AML-193 (cell line): ENCODE results near the gene SEMA5B.

Source experiments
- DNase-seq, 2 experiments: peaks; one replicate each; lab custom pipeline; 2025; lab: John Stamatoyannopoulos, UW

Gene SEMA5B

GRCh38 chr3:122992676-122993075, 34.9 kb downstream of the SEMA5B start:
- DNase-seq = no peak

GRCh38 chr3:122992133-122992532, 35.4 kb downstream of the SEMA5B start:
- no peak for DNase-seq

- no peak for DNase-seq
Observed at GRCh38 chr3:122991236-122991985, 36.2 kb downstream of the SEMA5B start.

DNA sequence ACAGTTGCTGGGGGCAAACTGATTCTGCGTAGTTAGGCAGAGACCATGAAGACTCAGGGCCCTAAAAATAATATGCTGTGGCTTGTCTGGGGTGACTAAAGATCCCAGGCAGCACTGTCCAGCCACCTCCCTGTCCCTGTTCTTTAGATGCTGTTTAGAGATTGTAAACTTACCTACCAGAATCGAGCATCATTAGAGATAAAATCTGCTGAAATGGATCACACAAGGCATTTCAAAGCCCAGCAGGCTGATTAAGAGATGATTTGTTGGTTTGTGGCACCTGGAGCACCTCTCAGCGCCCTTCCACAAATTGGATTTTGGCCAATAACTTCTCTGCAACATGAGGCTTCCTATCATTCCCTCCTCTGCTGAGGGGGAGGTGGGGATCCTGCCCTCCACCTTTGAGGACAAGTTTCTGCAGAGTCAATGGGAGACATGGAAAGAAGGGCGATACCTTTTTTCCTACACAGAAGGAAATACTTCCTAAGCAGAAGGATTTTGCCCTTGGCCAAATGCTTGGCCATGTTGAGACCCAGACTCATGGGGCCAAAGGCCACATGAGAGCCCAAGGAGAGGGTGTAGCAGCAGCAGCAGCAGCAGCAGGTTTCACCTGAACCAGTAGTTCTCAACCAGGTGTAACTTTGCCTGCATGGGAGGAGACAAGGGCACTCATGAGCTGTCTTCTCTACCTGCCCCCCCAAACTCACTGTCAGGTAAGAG, 37.5 kb downstream of the SEMA5B start:
- DNase-seq = no peak

GRCh38 chr3:122988508-122988907, 39.1 kb downstream of the SEMA5B start:
- no peak for DNase-seq

GRCh38 chr3:122987736-122988319, 39.7 kb downstream of the SEMA5B start:
- no peak for DNase-seq

DNA sequence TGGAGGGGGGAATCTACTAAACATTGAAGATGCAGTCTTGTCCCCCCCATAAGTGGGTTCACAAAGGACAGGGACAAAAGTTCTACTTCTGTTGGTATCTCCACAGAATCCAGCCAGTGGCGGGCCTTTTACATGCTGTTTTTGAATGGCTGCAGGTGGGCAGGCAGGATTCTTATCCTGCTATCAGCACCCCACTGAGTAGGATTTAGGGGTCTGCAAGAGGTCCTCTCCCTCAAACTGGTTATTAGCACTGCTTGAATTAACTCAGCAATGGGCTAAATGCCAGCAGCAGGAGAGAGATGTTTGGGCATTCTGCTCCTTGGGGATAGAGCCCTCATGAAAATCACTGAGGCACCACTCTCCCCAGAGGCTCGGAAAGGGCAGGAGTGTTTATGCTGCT, 40.3 kb downstream of the SEMA5B start:
- DNase-seq = no peak

- DNase-seq = no peak
Observed at GRCh38 chr3:122986693-122987179, 40.8 kb downstream of the SEMA5B start.

DNA sequence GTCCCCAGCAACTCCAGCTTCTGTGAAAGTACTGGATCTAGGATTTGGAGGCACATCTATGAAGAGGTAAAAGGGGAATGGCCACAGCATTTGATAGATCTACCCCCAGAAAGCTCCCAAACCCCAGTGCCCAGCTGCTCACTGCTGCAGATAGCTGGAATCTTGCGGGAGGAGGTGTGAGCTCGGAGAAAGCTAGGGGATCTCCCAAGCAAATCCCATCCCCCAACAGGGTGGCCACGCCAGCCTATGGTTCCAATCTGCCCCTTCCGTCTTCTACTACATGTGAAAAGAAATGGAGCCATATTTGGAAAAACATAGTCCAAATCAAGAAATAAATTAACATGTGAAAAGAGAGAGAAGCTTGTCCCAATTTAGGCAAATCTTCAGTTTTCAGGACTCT, 42.0 kb downstream of the SEMA5B start:
- no peak for DNase-seq

DNA sequence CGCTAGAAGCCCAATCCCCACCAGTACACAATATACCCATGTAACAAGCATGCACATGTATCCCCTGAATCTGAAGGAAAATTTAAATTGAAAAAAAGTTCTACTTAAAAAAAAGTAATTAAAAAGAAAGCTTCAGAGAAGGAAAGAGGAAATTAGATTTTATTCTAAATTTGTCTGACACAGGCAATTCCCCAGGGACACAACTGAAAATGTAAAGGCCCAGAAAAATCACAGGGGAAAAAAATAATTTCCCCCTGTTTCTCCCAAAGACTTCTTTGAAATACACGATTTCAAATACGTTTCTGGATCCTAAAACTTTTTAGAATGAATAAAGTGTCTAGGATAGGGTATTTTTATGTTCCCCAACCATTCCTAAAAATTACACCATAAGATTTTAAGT, 42.9 kb downstream of the SEMA5B start:
- no peak for DNase-seq

DNA sequence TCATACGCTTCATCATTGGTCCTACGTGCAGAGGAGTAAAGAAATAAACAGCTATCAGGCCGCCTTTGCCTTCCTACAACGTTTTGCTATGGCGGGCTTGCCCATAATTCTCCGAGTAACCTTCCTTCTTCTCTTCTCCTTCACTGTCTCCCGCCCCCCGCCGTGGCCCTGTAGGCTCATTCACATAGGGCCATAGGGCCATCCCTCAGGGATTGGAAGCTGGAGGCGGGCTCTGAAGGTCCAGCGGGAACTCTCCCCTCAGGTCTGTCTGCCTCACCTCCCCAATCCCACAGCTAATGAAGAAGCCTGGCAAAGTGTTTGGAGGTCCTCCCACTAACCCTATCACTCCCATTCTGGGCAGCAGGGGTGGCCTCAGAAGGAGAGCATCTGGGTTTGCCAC, 43.6 kb downstream of the SEMA5B start:
- no peak for DNase-seq

- no peak for DNase-seq
Observed at GRCh38 chr3:122982216-122983185, 45.1 kb downstream of the SEMA5B start.

GRCh38 chr3:122979211-122979610, 48.4 kb downstream of the SEMA5B start:
- no peak for DNase-seq

DNA sequence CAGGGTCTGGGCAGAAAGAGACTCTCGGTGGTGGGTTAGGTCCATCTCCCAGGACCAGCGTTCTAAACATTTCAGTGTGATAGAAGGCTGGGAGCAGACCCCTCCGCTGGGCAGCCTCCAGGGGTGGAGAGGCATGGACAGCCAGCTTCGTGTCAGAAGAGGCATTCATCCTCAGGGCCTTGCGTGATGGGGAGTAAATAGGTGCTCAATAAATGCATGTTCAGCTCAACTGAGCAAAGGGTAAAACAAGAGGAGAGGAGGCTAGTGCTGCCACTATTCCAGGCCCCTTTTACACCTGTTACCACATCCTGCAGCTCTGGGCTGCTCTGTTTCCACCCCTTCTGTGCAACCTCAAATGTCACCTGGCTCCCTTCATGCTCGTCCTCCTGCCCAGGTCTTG, 49.0 kb downstream of the SEMA5B start:
- no peak for DNase-seq

- no peak for DNase-seq
Observed at GRCh38 chr3:122977746-122978466, 49.7 kb downstream of the SEMA5B start.

GRCh38 chr3:122975924-122976293, 51.7 kb downstream of the SEMA5B start:
- peak; percentile 35 to 54 for DNase-seq

DNA sequence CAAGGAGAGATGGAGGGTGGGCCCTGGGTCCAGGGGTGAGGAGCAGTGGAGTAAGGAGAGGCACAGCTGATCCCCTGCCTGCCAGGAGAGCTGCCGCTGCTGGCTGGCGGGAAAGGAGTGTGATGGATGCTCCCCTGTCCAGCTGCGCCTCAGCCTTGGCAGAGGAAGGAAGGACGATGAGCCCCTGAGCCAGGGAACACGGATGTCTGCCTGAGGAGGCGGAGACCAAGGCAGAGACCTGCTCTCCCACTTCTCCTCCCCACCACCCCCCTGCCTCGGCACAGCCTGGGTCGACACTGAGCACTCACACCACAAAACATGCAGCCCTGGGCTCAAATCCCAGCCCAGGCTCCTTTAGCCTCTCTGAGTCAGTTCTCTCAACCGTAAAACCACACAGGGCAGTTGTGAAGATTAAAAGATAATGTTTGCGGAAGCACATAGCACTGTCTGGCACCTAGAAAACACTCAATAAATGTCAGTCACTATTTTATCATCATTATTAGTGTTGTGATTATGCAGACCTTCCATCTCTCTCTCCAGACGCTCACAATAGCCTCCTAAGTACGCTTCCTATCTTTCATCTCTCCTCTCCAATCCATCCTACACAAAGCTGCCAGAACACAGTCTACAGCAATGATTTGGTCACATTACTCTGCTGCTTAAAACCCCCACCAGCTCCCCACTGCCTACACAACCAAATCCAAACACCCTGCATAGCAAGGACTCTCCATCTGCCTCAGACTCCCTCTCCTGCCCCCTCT, 52.2 kb downstream of the SEMA5B start:
- peak; percentile 33 to 38 for DNase-seq

GRCh38 chr3:122974764-122975162, 52.8 kb downstream of the SEMA5B start:
- no peak for DNase-seq

GRCh38 chr3:122973893-122974615, 53.5 kb downstream of the SEMA5B start:
- no peak for DNase-seq

DNA sequence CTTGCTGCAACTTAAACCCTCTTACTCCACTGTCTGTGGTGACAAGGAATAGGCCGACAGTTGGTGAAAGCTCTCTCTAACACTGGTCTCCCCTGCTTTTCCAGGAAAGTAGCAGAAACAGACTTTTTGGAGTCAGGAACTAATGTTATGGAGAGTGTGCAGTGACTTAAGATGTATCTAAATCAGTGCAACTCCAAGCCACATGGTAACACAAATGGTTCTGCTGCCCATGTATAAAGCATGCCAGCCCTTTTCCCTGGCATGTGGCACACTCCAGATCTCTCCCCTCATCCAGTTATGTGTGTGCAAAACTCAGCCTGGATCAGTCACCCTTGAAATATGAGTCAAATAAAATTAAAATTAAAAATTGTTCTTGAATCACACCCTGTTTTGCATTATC, 55.4 kb downstream of the SEMA5B start:
- DNase-seq = no peak
